Measurements from ENCODE around the gene LIF.

LIF gene

GRCh38 chr22:30245985-30246813 lies at the start of gene LIF:
TSS of gene LIF (minus strand) at chr22:30246759. CDS start at chr22:30246695, 64 bp downstream.
- peak in 2 of 3 donors; percentile 41 to 52 for DNase-seq (ENCODE audit: low read depth in 3 of 3)

GRCh38 chr22:30296324-30296723 lies 49.8 kb upstream of the LIF start:
- DNase-seq (ENCODE audit: low read depth in 3 of 3): no peak

GRCh38 chr22:30295576-30295975 lies 49.0 kb upstream of the LIF start:
- no peak for DNase-seq (ENCODE audit: low read depth in 3 of 3)

- no peak for DNase-seq (ENCODE audit: low read depth in 3 of 3)
Observed at GRCh38 chr22:30294830-30295229, 48.3 kb upstream of the LIF start.

- no peak for DNase-seq (ENCODE audit: low read depth in 3 of 3)
Observed at GRCh38 chr22:30294066-30294465, 47.5 kb upstream of the LIF start.

- DNase-seq (ENCODE audit: low read depth in 3 of 3): no peak
Observed at GRCh38 chr22:30293026-30293425, 46.5 kb upstream of the LIF start.

GRCh38 chr22:30292069-30292970 lies 45.8 kb upstream of the LIF start:
- DNase-seq (ENCODE audit: low read depth in 3 of 3): no peak

- no peak for DNase-seq (ENCODE audit: low read depth in 3 of 3)
Observed at GRCh38 chr22:30291058-30291892, 44.7 kb upstream of the LIF start.

GRCh38 chr22:30290342-30291057 lies 43.9 kb upstream of the LIF start:
- no peak for DNase-seq (ENCODE audit: low read depth in 3 of 3)

GRCh38 chr22:30289980-30290313 lies 43.4 kb upstream of the LIF start:
- DNase-seq (ENCODE audit: low read depth in 3 of 3): no peak

GRCh38 chr22:30289141-30289979 lies 42.8 kb upstream of the LIF start, which contains the start of gene CASTOR1:
TSS of gene CASTOR1 (minus strand) at chr22:30289505. CDS start at chr22:30289497, 8 bp downstream.
- DNase-seq (ENCODE audit: low read depth in 3 of 3): peak; percentile 77 to 90 (median 88)

GRCh38 chr22:30288419-30289140 lies 42.0 kb upstream of the LIF start:
- DNase-seq (ENCODE audit: low read depth in 3 of 3): no peak

GRCh38 chr22:30287648-30288418 lies 41.3 kb upstream of the LIF start:
- peak; percentile 80 to 81 (median 81) for DNase-seq (ENCODE audit: low read depth in 3 of 3)

GRCh38 chr22:30286813-30287647 lies 40.5 kb upstream of the LIF start:
- DNase-seq (ENCODE audit: low read depth in 3 of 3): peak; percentile 76 to 88 (median 81)

- DNase-seq (ENCODE audit: low read depth in 3 of 3): no peak
Observed at GRCh38 chr22:30286331-30286730, 39.8 kb upstream of the LIF start.

GRCh38 chr22:30285846-30286200 lies 39.3 kb upstream of the LIF start:
- DNase-seq (ENCODE audit: low read depth in 3 of 3): no peak

- DNase-seq (ENCODE audit: low read depth in 3 of 3): no peak
Observed at GRCh38 chr22:30285176-30285845, 38.8 kb upstream of the LIF start.

Data from stimulated activated CD4-positive, alpha-beta T cell treated with anti-CD3 and anti-CD28 coated beads, TNF-alpha, amount 100 ng/mL, for 48 hours (primary cell).